ENCODE data around the gene CFAP299.
A peak's percentile ranks its signal among the peaks of the same experiment; 100 is the strongest.

Gene CFAP299

GRCh38 chr4:80362578-80363181 is 27.1 kb downstream of the CFAP299 start:
- peak; percentile 63 for TF ChIP-seq CTCF (IDR thresholded peaks at IDR 0.05)

GRCh38 chr4:80365928-80366327 is 30.4 kb downstream of the CFAP299 start:
- TF ChIP-seq CTCF (IDR thresholded peaks at IDR 0.05): peak; percentile 65

DNA sequence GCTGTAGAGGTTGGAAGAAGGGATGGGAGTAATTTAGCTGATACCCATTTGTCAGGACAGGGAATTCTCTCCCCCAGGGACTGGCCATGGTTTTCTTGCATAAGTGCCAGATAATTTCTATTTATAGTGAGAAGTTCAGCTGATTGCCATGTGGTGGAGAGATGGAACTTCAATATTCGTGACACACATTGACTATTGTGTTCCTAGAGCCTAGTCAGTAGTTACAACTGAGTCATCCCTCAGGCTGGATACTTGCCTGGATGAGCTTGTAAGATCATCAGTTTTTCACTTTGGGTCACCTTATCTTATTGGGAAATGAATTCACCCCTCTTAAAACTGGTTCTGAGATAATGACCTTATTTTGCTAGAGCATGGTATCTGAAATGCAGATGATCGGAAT is 32.2 kb downstream of the CFAP299 start:
- no peak for TF ChIP-seq CTCF (IDR thresholded peaks at IDR 0.05)

DNA sequence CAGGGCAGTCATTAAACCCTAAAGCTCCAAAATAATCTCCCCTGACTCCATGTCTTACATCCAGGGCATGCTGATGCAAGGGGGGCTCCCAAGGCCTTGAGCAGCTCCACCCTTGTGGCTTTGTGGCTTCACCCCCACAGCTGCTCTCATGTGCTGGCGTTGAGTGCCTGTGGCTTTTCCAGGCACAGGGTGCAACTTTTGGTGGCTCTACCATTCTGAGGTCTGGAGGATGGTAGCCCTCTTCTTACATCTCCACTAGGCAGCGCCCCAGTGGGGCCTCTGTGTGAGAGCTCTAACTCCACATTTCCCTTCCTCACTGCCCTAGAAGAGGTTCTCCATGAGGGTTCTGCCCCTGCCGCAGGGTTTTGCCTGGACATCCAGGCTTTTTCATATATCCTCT is 35.1 kb downstream of the CFAP299 start:
- no peak for TF ChIP-seq CTCF (IDR thresholded peaks at IDR 0.05)

DNA sequence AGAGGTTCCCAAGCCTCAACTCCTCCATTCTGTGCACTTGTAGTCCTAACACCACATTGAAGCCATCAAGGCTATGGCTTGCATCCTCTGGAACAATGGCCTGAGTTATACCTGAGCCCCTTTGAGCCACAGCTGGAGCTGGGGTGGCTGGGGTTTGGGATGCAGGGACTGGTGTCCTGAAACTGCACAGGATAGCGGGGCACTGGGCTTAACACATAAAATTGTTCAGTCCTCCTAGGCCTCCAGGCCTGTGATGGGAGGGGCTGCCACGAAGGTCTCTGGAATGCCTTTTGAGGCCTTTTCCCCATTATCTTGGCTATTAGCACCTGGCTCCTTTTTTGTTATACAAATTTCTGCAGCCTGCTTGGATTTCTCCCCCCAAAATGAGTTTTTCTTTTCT is 35.5 kb downstream of the CFAP299 start:
- no peak for TF ChIP-seq CTCF (IDR thresholded peaks at IDR 0.05)

DNA sequence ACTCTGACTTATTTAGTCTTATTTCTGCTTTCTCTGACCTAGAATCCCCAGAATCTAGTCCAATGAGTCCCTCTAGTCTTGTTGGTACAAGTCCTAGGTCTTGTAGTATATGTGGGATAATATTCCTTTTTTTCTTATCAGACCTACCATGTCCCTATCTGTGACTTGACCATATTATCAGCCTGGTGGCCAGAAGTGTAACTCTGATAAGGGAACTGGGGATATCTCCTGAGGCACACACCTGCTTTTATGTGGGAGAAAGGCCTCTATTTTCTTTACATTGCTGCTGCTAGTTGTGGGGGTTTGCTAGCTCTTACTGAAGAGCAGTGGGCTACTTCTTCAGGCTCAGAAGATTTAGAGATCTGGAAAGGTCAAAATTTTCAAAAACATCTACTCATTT is 38.6 kb downstream of the CFAP299 start:
- TF ChIP-seq CTCF (IDR thresholded peaks at IDR 0.05): no peak

GRCh38 chr4:80382090-80382832 is 46.7 kb downstream of the CFAP299 start:
- no peak for TF ChIP-seq CTCF (IDR thresholded peaks at IDR 0.05)
